Measurements from ENCODE around the gene KCNIP4.

KCNIP4 gene

GRCh38 chr4:21680326-21680898 lies 268.2 kb downstream of the KCNIP4 start:
- DNase-seq, result no peak

GRCh38 chr4:21678711-21679110 lies 269.9 kb downstream of the KCNIP4 start:
- no peak for DNase-seq

GRCh38 chr4:21677173-21677572 lies 271.4 kb downstream of the KCNIP4 start:
- no peak for DNase-seq

DNA sequence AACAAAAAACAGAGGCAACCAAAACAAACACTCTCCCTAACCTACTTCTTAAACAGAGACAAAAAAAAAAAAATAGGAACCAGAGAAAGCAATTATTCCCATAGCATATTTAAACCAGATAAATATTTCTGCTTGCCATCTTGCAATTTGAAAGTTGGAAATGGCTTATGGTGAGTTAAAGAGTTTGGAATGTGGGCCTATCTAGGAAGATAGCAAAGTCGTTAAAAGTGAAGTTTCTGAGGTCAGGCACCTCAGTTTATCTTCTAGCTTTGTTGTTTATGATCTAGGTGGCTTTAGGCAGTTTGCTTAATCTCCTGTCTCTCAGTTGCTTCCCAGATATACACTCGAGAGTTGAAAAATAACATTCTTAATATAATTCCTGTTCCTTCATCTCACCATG lies 284.2 kb downstream of the KCNIP4 start:
- no peak for DNase-seq

GRCh38 chr4:21656832-21657231 lies 291.7 kb downstream of the KCNIP4 start:
- DNase-seq, result no peak

- no peak for DNase-seq
Measured at GRCh38 chr4:21655031-21655430, 293.5 kb downstream of the KCNIP4 start.

GRCh38 chr4:21652508-21653231 lies 295.9 kb downstream of the KCNIP4 start:
- no peak for DNase-seq

- DNase-seq, result no peak
Measured at GRCh38 chr4:21649391-21650090, 299.0 kb downstream of the KCNIP4 start.

DNA sequence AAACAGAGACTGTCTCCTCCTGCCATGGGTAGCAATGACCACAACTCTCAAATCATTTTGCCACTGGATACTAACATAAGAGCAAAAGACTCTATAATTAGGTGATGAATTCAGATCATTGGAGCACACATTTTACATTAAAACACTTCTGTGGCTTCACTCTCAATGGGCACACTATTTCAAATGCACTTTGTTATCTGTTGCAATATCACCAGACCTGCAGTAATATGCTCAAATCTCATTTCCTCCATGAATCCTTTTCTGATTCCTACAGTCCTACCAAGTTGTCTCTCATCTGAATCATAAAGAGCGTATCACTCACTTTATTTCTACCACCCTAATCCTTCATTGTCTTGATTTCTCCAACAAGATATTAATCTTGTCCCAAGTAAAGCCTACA lies 302.8 kb downstream of the KCNIP4 start:
- no peak for DNase-seq

DNA sequence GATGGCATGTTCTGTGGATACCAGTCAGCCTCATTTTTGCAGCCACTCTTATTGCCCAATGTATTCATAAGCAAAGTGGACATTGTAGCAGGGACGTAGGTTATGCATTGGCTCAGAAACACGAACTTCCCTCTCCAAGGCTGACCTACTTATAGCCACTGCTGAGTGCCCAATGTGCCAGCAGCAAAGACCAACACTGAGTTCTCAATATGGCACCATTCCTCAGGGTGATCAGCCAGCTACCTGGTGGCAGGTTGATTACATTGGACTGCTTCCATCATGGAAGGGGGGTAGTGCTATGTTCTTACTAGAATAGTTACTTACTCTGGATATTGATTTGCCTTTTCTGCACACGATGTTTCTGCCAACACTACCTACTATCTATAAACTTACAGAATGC lies 306.9 kb downstream of the KCNIP4 start:
- DNase-seq, result no peak

- no peak for DNase-seq
Measured at GRCh38 chr4:21638171-21638725, 310.3 kb downstream of the KCNIP4 start.

DNA sequence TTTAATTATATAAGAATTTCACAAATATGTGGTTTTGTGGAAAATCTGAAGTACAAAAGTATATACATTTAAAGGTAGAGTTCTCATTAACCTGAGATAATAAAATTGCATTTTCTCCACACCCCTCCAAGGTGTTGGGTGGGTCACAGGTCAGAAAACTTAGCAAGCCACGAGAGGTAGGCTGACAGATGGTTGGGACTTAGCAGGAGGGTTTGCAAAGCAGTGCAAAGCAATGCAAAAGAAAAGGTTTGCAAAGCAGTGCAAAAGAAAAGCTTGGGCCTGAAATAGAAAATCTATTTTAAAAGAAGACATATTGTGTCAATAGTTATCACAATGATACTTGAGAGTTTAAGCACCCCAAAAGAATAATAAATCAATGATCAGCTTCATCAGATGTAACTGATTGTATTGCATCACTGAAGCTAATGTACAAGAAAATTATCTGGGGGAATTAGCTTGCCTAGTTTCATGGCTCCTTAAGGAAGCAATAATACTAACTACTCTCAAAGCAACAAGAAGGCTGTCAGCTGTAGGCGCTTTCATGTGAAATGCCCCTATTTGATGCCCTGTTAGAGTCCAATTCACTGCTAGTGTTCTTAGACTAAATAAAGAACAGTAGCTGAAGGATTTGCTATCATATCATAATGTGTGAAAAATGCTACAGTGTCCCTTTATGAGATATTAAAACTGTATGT lies 319.5 kb downstream of the KCNIP4 start:
- DNase-seq, result no peak

DNA sequence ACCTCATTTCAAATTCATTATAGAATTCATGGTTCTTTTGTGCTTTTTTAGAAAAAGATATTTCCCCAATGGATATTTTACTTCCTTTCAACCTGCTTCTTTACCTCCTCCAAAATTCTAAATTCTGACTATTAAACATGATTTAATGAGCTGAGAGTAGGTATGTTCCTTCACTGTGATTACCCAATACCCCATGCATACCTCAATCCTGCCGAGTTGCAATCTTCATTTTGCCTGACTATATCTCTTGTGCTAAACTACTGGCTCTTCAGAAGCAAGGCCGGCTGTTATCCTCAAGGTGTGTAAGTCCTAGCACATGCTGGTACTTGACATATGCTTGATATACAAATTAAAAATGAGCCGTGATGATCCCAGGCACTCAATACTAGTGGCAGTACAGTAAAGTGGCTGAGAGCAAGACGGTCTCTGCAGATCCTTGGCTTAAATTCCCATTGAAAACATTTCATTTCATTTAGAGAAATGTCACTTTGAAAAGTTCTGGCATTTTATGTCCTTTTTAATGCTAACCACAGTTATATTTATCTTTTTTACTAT lies 320.4 kb downstream of the KCNIP4 start:
- DNase-seq, result no peak

GRCh38 chr4:21625447-21625846 lies 323.1 kb downstream of the KCNIP4 start:
- no peak for DNase-seq

- DNase-seq, result no peak
Measured at GRCh38 chr4:21605006-21605405, 343.6 kb downstream of the KCNIP4 start.

DNA sequence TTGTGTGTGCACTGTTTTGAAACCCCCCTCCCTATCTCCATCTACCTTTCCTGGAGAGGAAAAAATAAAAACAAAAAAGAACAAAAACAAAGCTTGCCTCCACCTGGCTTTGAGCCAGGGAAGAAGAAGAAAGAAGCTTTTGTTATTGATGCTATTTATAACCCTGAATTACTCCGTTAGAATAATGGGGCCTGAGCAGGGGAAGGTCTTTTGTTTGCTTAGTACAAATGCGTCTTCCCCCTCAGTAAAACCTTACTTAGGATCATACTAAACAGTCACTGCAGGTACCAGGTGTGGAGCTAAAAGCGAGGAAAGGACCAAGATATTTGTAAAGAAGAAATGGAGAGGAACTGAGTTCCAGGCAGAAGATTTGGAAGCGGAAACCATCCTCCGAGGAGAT lies 352.1 kb downstream of the KCNIP4 start:
- no peak for DNase-seq

DNA sequence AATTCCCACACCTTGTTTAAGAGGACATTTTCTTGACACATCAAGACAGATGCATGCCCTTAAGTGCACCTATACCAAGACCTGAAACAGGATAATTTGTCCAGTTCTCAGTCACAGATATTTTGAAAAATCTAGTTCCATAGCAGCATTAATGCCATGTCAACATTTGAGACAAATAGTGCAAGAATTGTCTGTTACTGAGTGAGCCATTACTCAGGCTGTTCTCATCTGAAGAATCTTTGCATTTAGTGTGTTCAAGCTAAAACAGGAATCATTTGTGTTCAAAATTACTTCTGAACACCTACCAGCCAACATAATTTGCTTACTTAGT lies 354.9 kb downstream of the KCNIP4 start:
- no peak for DNase-seq

- DNase-seq, result no peak
Measured at GRCh38 chr4:21592970-21593670, 355.5 kb downstream of the KCNIP4 start.

DNA sequence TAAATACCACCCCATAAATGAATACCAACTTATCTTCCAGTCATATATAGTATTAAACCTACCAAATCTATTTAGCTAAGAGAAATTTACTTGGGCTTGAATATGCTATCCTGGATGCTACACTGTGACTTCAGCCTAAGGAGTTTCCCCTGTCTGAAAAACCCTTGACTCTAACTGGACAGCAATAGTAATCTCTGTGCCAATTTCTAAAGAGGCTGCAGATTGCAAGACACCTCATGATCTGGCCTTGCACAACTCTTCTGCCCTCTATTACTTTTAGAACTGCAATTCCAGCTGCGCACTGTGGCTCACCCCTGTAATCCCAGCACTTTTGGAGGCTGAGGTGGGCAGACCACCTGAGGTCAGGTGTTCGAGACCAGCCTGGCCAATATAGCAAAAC lies 371.5 kb downstream of the KCNIP4 start:
- DNase-seq, result no peak

DNA sequence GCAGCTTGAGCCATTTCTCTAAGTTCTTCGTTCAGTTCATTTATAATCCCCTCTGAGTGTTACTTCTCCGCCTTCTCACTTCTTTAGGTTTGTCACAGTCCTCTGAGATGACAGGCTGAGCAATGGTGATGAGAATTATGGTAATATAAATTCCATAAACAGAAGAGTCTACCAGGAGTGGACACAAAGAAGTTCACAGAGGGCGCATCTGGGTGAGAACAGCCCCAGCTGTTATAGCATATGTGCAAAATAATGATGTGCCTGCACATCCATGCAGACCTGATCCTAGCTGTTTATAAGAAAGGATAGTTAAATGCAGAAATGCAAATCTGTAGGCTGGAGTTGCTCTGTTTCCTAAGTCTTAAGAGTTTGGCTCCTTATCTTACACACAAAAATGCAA lies 377.5 kb downstream of the KCNIP4 start:
- no peak for DNase-seq

DNA sequence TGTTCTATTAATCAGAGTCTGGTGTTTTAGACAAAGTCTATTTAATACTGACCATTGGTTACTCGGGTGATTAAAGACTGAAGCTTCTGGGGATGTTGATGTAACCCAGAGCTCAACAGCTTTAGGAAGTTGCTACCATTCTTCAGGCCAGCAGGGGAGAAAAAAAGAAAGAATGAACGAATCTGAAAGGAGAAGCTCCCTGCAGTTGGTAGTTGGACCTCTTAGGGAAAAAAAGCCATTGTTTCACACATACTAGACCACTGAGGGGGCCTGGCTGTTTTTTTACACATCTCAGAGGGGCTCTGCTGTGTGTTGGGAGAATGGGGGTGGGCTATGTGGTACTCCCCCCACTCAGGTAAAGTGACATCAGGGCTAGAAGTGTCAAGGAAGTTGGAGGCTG lies 378.9 kb downstream of the KCNIP4 start:
- DNase-seq, result no peak

DNA sequence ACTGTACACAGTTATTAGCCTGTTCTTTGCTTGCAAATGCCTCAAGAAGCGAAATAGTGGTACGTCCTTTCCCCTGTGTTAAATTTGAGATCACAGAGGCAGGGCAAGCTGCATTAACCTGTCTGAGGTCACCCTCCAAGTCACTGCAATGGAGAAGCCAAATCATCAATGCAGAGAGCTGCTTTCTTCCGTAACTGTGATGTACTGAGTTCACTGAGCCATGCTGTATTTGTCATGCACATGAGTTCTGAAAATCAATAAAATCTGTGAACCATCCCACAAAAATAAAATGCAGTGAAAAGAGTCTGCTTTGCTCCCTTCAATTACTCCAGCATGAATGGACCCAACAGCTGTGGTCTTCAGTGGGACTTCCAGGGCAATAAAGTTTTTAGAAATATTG lies 393.5 kb downstream of the KCNIP4 start:
- no peak for DNase-seq

- no peak for DNase-seq
Measured at GRCh38 chr4:21554500-21554899, 394.1 kb downstream of the KCNIP4 start.

All from stimulated activated CD4-positive, alpha-beta T cell treated with anti-CD3 and anti-CD28 coated beads, Interleukin-2, amount 100 ng/mL, for 24 hours (primary cell).